GM19023 (cell line): Measurements from ENCODE around the gene KCNQ2.
"Not testable (repeated sequence)": the region's sequence is repeated elsewhere in the genome, so short reads cannot be mapped to it uniquely, and the experiment has no call there.

Experiments
- ATAC-seq: cut with Tn5 transposase; IDR thresholded peaks from one replicate; pipeline ENCODE4 v1.9.1; 2021; ENCODE audit warnings: mild to moderate bottlenecking, moderate library complexity; ENCODE audit not compliant: unreplicated experiment

Gene KCNQ2

GRCh38 chr20:63491078-63491477 lies 18.6 kb upstream of the KCNQ2 start:
- ATAC-seq: no peak

DNA sequence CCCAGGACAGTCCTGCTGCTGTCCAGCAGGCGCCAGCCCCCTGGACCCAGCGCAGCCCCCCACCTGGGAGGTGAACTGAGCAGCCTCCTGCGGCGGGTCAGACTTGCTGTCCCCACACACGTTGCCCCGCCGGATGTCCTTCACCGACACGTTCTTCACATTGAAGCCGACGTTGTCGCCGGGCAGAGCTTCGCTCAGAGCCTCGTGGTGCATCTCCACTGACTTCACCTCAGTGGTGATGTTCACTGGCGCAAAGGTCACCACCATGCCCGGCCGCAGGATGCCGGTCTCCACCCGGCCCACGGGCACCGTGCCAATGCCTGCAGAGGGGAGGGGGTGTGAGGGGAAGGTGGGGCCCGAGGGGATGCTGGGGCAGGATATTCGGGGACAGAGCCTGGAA lies 18.0 kb upstream of the KCNQ2 start:
- no peak for ATAC-seq

- no peak for ATAC-seq
Observed at GRCh38 chr20:63488315-63489251, 16.1 kb upstream of the KCNQ2 start.

- ATAC-seq: no peak
Observed at GRCh38 chr20:63487781-63488241, 15.4 kb upstream of the KCNQ2 start.

GRCh38 chr20:63487116-63487764 lies 14.8 kb upstream of the KCNQ2 start:
- ATAC-seq: no peak

- ATAC-seq: no peak
Observed at GRCh38 chr20:63486300-63486855, 13.9 kb upstream of the KCNQ2 start.

GRCh38 chr20:63484651-63485403 lies 12.4 kb upstream of the KCNQ2 start:
- no peak for ATAC-seq

DNA sequence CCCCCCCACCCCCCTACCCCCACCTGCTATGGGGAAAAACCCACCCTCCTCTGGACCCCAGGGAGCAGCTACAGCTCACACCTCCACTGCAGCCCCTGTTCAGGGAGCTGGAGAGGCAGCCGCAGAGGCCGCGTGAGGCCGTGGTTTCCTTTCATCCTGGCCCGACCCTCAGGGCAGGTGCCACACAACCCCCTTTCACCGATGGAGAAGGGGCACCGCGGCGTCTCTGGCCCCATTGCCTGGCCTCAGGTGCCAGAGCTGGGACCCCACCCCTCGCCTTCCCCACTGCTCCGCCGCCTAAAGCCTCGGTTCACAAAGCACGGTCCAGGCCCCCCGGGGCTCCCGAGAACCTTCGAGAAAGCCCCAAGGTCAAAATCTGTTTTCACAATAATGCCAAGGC lies 11.8 kb upstream of the KCNQ2 start:
- no peak for ATAC-seq

GRCh38 chr20:63483834-63484233 lies 11.4 kb upstream of the KCNQ2 start:
- ATAC-seq: no peak

- ATAC-seq: no peak
Observed at GRCh38 chr20:63482021-63482587, 9.6 kb upstream of the KCNQ2 start.

- ATAC-seq: no peak
Observed at GRCh38 chr20:63481503-63481902, 9.0 kb upstream of the KCNQ2 start.

GRCh38 chr20:63479695-63480419 lies 7.4 kb upstream of the KCNQ2 start:
- not testable (repeated sequence) for ATAC-seq

GRCh38 chr20:63478346-63479302 lies 6.2 kb upstream of the KCNQ2 start:
- ATAC-seq: no peak

DNA sequence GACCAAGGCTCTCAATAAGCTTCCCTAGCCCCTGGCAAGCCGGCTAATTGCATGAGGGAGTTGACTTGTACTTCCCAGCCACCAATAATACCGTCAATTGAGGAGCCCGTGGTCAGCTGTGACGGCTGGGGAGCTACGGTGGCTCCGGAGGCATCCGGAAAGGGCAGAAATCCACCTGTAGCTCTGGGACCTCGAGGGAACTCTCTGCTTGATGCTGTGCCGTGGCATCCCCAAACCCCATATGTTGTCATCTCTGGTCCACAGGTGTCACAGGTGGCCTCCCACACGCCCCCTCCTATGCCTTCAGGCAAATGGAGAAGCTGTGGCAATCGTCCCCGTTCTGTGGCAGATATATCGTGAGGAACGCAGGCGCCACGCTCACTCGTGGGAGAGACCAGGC lies 5.5 kb upstream of the KCNQ2 start:
- no peak for ATAC-seq

GRCh38 chr20:63477061-63477616 lies 4.7 kb upstream of the KCNQ2 start:
- ATAC-seq: no peak

DNA sequence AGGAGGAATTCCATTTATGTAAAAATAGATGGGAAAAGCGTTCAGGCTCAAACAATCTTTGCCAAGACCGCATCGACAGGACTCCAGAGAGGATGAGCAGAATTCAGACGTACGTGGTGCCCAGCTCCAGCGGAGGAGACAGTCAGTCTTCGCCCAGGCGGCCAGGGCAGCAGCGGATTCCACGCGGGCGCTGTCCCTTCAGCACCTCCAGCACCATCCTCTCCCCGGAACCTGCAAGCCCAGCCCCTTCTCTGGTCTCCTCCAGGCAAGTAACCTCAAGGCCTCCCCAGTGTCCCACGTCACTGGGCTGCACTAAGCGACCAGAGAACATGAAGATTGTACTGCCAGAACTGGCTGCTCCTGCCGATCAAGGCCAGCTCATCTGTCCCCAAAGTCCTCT lies 2.8 kb upstream of the KCNQ2 start:
- ATAC-seq: no peak

DNA sequence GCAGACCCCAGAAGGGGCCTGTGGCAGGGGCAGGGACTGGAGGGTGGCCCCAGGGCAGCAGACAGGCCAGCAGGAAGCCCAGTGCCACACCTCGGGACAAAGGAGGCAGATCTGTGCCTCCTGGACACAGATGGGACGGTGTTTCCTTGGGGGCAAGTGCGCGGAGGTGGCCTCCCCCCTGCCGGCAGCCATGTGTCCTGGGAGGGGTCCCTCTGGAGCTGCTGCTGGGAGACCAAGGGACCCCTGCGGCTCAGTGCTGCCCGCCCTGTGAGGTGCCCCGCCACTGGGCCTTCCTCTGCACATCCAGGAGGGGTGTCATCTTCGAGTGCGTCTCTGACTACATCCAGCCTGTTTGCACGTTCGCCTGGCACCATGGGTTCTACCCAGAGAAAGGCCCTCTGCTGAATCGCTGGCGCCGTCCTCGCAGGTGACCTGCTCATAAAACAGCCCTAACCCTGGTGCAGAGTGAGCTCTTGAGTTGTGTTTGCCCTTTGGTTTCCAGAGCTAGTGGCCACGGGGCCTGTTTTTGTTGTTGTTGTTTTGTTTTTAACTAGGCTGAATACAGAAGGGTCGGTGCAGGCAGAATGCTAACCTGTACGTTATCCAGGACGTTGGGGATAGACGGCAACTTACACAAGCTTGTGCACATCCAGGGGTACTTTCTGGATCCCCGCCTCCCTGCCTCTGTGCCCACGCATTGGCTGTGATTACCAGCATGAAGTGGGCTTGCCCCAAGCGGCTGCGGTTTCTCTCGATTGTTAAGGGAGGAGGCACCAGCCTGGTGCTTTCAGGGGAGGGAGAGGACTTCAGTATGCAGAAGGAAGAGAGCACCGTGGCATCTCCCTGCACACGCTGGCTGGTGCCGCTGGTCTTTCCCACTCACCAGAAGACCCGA lies 1.3 kb upstream of the KCNQ2 start:
- no peak for ATAC-seq
